ENCODE measurements around the gene KIF17. TPM values are rescaled to one million over a fixed set of nuclear protein-coding genes. Genes with fewer than 3 reads are reported as not detected.
A peak's percentile ranks its signal among the peaks of the same experiment; 100 is the strongest.

KIF17 gene
- not detected for total RNA-seq

DNA sequence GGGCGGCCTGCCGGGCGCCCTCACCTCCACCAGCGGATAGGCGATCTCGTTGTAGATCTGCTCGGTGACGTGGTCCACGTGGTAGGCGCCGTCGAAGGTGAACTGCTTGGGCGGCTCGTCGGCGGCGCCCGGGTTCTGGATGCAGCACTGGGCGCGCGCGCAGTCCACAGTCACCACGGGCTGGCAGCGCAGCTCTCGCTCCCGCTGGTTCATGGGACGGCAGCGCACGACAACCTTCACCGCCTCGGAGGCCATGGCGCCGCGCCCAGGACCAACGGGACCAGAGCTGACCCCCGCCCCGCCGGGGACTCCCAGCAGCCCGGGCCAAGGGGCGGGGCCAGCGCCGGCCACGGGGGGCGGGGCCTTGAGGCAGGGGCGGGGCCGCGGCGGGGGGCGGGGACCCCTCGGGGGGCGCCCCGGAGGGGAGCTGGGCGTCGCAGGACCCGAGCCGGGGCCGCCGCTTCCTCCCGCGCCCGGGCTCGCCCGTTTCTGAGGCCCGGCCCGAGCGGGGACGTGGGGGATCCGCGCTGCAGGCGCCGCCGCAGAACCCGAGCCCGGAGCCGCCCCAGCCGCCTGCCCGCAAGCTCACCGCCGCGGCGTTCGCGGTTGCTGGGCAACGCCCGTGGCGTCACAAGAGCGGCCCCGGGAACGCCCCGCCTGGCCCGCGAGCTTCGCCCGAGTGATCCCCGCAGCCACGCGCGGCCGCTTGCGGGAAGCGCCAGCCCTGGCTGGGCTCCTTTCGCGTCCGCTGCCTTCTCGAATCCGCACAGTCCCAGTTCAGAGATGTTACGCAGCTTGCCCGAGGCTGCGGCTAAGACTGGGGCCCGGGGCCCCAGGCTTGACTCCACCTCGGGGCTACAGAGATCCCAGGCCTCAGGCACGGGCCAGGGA is at the start of gene KIF17:
Gene KIF17 (minus strand): TSS at position 556 of the 891 bp plus-strand sequence. CDS start 301 bp downstream, at position 255.
- no peaks in the 10 kb centered on the region for H3K36me3 Mint-ChIP-seq (ENCODE audit: low read depth)
- POLR2A ChIA-PET, result interaction anchor here (0.8 to 1.2 kb wide), 2 partner anchors 19 to 69 kb away, joined by 3 to 5 read pairs; partner anchors contain the start of gene HP1BP3
- H3K27ac Mint-ChIP-seq, result no peak within 1 kb of the TSS
- no peaks in the 10 kb centered on the region for H3K9me3 Mint-ChIP-seq
- CTCF ChIA-PET, result interaction anchor here (0.7 to 1.0 kb wide), 2 partner anchors 21 to 477 kb away, joined by 3 to 4 read pairs; no protein-coding TSS in a partner anchor
- H3K4me3 Mint-ChIP-seq, result peak within 1 kb of the TSS; percentile 51
- H3K27me3 Mint-ChIP-seq, result peaks cover 44% of the 10 kb centered on the region
- peaks cover 16% of the 10 kb centered on the region for H3K4me1 Mint-ChIP-seq
- peak; percentile 72 for DNase-seq

DNA sequence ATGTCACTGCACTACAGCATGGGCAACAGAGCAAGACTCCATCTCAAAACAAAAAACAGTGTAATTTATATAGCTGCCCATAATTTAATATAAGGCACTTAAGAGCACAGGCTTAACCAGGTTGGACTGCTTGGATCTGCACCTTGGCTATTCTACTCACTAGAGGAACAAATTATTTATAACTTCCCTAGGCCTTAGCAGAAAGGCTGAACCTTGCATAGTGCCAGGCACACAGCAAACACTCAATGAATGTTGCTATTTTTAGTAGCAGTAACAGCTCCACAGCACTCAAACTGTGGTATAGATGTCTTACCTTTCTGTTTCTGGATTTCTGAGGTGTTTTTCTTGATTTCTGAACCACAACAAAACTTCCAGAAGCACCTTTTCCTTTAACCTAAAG is 49.5 kb upstream of the KIF17 start:
- Mint-ChIP-seq H3K9me3 (no peaks in the 10 kb centered on the region), H3K4me1 (no peaks in the 10 kb centered on the region), H3K27me3 (no peaks in the 10 kb centered on the region), H3K27ac (no peak overlapping the region), H3K36me3 (ENCODE audit: low read depth) (peaks cover 66% of the 10 kb centered on the region), H3K4me3 (no peak overlapping the region)
- POLR2A ChIA-PET, result interaction anchor here (0.9 to 3.4 kb wide), 2 partner anchors 18 to 20 kb away, joined by 3 to 18 read pairs; partner anchors contain the start of gene HP1BP3
- no peak for DNase-seq
- CTCF ChIA-PET, result interaction anchor here (0.6 to 1.5 kb wide), 2 partner anchors 16 to 70 kb away, joined by 3 to 5 read pairs; no protein-coding TSS in a partner anchor

DNA sequence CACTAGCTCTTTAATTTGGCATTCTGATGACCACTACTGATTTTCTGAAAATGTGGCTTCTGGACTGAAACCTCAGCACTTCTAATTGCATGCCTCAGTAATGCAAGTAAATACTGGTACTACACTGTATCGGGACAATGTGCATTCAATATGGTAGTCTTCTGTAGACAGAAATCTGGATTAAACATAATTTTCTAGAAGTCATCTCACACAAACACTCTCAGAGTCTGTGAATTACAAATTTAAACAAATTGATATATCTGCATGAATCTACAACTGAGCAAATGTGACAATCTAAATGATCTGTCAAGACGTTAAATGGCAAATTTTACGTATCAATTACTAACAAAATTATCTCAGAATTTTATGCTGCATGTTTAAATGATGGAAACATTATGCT is 45.6 kb upstream of the KIF17 start:
- Mint-ChIP-seq H3K4me1 (no peaks in the 10 kb centered on the region), H3K4me3 (no peak overlapping the region), H3K36me3 (ENCODE audit: low read depth) (peaks cover 69% of the 10 kb centered on the region), H3K27me3 (no peaks in the 10 kb centered on the region), H3K27ac (no peak overlapping the region), H3K9me3 (no peaks in the 10 kb centered on the region)
- POLR2A ChIA-PET, result interaction anchor here (1.4 kb wide), 1 partner anchor 23 kb away, joined by 4 read pairs; no protein-coding TSS in a partner anchor
- CTCF ChIA-PET, result interaction anchor here (0.6 to 0.8 kb wide), 2 partner anchors 35 to 432 kb away, joined by 3 read pairs; no protein-coding TSS in a partner anchor
- DNase-seq, result no peak

DNA sequence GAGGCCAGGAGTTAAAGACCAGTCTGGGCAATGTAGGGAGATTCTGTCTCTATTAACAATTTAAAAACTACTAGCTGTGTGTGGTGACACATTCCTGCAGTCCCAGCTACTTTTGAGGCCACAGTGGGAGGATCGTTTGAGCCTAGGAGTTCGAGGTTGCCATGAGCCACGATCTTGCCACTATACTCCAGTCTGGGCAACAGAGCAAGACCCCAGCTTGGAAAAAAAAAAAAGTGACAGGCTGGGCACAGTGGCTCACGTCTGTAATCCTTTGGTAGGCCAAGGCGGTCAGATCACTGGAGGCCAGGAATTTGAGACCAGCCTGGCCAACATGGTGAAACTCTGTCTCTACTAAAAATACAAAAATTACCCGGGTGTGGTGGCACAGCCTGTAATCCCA is 42.5 kb upstream of the KIF17 start:
- no peaks in the 10 kb centered on the region for H3K27me3 Mint-ChIP-seq

DNA sequence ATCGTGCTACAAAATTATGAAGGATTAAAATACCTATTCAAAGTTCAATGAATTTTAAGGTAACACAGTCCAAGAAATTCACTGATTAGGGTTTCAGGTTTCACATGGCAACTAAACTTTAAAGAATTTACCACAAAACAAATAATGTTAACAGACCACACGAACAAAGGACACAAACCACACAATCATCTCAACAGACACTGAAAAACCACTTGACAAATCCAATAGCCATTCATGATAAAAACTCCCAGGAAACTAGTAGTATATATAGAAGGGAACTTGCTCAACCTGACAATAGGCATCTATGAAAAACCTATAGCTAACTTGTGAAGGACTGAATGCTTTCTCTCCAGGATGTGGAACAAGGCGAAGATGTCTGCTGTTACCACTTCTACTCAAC is 35.8 kb upstream of the KIF17 start:
- Mint-ChIP-seq H3K9me3 (no peaks in the 10 kb centered on the region), H3K36me3 (ENCODE audit: low read depth) (peaks cover 52% of the 10 kb centered on the region), H3K27ac (no peak overlapping the region), H3K27me3 (no peaks in the 10 kb centered on the region), H3K4me1 (no peaks in the 10 kb centered on the region), H3K4me3 (no peak overlapping the region)
- DNase-seq, result no peak
- POLR2A ChIA-PET, result no interaction called here
- CTCF ChIA-PET, result no interaction called here

More for the DNA sequence above, 42.5 kb upstream of the KIF17 start:
- CTCF ChIA-PET, result interaction anchor here (0.7 kb wide), 1 partner anchor 1531 kb away, joined by 4 read pairs; no protein-coding TSS in a partner anchor
- Mint-ChIP-seq H3K4me3 (no peak overlapping the region), H3K36me3 (ENCODE audit: low read depth) (peaks cover 75% of the 10 kb centered on the region), H3K9me3 (no peaks in the 10 kb centered on the region), H3K4me1 (no peaks in the 10 kb centered on the region), H3K27ac (no peak overlapping the region)
- no peak for DNase-seq
- POLR2A ChIA-PET, result interaction anchor here (1.0 kb wide), 1 partner anchor 11 kb away, joined by 3 read pairs; no protein-coding TSS in a partner anchor

DNA sequence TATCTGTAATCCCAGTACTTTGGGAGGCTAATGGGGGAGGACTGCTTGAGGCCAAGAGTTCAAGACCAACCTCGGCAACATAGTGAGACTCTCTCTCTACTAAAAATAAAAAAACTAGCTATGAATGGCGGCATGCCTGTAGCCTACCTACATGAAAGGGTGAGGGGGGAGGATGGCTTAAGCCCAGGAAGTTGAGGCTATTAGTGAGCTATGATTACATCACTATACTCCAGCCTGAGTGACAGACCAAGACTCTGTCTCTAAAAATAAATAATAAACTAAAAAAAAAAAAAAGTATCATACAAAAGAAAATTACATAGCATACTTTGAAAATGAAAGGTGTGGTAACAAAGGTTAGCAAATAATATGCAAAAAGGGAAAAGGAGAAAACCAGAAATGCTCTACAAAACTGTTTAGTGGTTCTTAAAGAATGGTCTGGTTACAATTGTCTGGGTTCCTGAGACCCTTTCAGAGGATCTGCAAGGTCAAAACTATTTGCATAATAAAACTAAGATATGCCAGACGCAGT is 33.7 kb upstream of the KIF17 start:
- Mint-ChIP-seq H3K27me3 (no peaks in the 10 kb centered on the region), H3K9me3 (no peaks in the 10 kb centered on the region), H3K4me3 (no peak overlapping the region), H3K36me3 (ENCODE audit: low read depth) (peaks cover 54% of the 10 kb centered on the region), H3K27ac (no peak overlapping the region), H3K4me1 (no peaks in the 10 kb centered on the region)
- ChIA-PET CTCF (interaction anchor here (0.8 kb wide), 1 partner anchor 16 kb away, joined by 3 read pairs; no protein-coding TSS in a partner anchor), POLR2A (interaction anchor here (0.9 to 1.6 kb wide), 2 partner anchors 9 to 14 kb away, joined by 3 to 5 read pairs; no protein-coding TSS in a partner anchor)
- DNase-seq, result no peak

DNA sequence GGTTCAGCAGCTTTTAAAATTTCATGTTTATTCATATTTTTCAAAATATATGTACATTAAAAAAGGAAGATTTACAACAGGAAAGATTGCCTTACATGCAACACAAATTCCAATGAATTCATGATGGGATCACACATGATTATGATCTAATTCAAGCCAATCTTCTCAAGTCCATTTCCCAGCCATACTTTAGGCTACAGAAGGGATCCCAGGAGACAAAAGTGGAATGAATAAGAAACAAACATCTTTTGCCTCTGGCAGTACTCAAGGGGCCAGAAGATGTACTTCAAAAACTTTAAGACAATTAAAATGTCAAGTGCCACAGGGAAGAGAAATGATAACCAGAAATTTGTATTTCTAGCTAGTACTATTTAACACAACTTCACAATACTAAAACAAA is 24.9 kb upstream of the KIF17 start:
- no peak overlapping the region for H3K27ac Mint-ChIP-seq
- CTCF ChIA-PET, result interaction anchor here (1.3 kb wide), 1 partner anchor 46 kb away, joined by 3 read pairs; no protein-coding TSS in a partner anchor
- H3K27me3 Mint-ChIP-seq, result no peaks in the 10 kb centered on the region
- no peak overlapping the region for H3K4me3 Mint-ChIP-seq
- peaks cover 66% of the 10 kb centered on the region for H3K36me3 Mint-ChIP-seq (ENCODE audit: low read depth)
- DNase-seq, result no peak
- no peaks in the 10 kb centered on the region for H3K4me1 Mint-ChIP-seq
- POLR2A ChIA-PET, result interaction anchor here (1.1 to 2.1 kb wide), 2 partner anchors 8 to 28 kb away, joined by 3 to 5 read pairs; no protein-coding TSS in a partner anchor
- H3K9me3 Mint-ChIP-seq, result no peaks in the 10 kb centered on the region

DNA sequence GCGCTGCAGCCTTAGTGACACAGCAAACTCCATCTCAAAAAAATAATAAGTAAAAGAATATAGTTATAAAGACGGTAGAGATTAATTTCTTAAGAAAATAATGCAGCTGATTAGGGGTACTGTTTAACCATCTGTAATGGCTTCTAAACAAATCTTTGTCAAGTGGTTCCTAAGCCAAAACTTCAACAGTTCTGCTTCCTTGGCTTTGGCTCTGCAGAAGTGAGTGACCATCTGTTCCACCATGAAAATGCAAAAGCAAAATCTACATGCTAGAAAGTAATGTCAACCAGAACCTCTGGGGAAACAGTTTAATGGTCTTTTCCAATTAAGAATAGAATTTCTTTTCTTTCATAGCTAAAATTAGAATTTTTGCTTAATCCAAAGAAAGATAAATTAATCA is 23.0 kb upstream of the KIF17 start:
- Mint-ChIP-seq H3K36me3 (ENCODE audit: low read depth) (peaks cover 60% of the 10 kb centered on the region), H3K27ac (no peak overlapping the region), H3K4me3 (no peak overlapping the region), H3K27me3 (no peaks in the 10 kb centered on the region), H3K4me1 (no peaks in the 10 kb centered on the region), H3K9me3 (no peaks in the 10 kb centered on the region)
- ChIA-PET CTCF (no interaction called here), POLR2A (interaction anchor here (2.1 kb wide), 1 partner anchor 30 kb away, joined by 5 read pairs; no protein-coding TSS in a partner anchor)
- DNase-seq, result no peak

DNA sequence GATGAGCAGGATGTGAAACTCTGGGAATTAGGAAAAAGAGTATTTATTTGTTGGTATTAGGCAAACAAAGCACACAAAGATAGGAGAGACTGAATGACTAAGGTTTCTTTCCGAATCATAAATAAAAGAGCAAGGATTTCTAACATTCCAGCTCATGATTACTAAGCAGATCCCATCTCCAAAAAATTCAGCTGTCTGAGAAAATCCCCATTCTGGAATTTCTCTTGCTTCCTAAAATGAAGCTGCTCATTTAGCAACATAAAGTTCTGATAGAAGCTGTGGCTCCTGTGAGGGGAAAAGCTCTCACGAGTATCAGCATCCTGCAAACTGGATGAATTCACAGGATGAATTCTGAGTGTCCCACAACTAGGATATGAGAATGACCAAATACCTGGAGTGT is 21.4 kb upstream of the KIF17 start:
- Mint-ChIP-seq H3K27me3 (no peaks in the 10 kb centered on the region), H3K9me3 (no peaks in the 10 kb centered on the region), H3K4me1 (no peaks in the 10 kb centered on the region), H3K27ac (no peak overlapping the region), H3K4me3 (no peak overlapping the region), H3K36me3 (ENCODE audit: low read depth) (peaks cover 48% of the 10 kb centered on the region)
- no peak for DNase-seq
- ChIA-PET CTCF (no interaction called here), POLR2A (interaction anchor here (0.6 kb wide), 1 partner anchor 887 kb away, joined by 3 read pairs; no protein-coding TSS in a partner anchor)

DNA sequence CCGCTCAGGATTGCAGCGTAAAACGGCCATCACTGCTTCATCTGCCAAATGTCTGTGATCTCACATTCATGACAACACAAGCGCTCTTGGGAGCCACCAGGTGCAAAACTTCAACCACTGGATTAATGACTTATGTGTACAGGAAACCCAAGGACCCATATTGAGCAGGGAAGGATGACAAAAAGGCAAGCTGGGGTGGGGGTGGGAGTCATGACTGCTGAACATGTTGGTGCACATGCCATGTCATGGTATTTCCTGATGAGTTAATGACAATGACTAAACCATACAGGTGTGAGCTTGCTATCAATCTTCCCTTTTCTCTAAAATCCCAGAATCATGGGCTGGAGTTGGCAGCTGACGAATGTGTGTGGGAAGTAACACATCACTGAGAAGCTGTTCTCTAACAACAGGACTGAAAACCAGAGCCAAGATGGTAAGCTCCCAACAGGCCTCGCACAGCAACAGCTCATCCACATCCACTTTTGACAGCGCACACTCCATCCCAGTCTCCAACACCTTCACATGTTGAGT is 17.8 kb upstream of the KIF17 start:
- Mint-ChIP-seq H3K27ac (no peak overlapping the region), H3K9me3 (no peaks in the 10 kb centered on the region), H3K36me3 (ENCODE audit: low read depth) (peaks cover 27% of the 10 kb centered on the region), H3K4me1 (peaks cover 16% of the 10 kb centered on the region), H3K27me3 (peaks cover 21% of the 10 kb centered on the region), H3K4me3 (no peak overlapping the region)
- no peak for DNase-seq
- POLR2A ChIA-PET, result no interaction called here
- CTCF ChIA-PET, result no interaction called here

DNA sequence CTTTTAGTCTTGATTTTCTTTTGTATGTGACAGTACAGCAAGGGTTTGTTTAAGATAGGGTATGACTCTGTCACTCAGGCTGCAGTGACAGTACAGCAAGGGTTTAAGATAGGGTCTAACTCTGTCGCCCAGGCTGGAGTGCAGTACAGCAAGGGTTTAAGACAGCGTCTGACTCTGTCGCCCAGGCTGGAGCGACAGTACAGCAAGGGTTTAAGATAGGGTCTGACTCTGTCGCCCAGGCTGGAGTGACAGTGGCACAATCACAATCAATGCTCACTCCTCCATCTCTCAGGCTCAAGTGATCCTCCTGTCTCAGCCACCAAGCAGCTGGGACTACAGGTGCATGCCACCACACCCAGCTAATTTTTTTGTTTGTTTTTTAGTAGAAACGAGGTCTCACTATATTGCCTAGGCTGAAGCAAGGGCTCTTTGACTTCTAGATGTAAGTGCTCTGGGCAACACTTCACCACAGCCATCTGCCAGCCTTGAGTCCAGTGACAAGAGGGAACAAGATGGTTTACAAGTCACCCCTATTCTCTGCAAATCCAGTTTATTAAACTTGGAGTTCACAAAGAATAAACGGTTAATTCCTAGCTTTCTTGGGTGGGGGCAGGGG is 15.7 kb upstream of the KIF17 start:
- H3K4me3 Mint-ChIP-seq, result peak overlapping the region; percentile 75
- H3K4me1 Mint-ChIP-seq, result peaks cover 19% of the 10 kb centered on the region
- CTCF ChIA-PET, result interaction anchor here (1.4 kb wide), 1 partner anchor 37 kb away, joined by 5 read pairs; no protein-coding TSS in a partner anchor
- H3K27ac Mint-ChIP-seq, result no peak overlapping the region
- H3K36me3 Mint-ChIP-seq (ENCODE audit: low read depth), result peaks cover 21% of the 10 kb centered on the region
- peaks cover 37% of the 10 kb centered on the region for H3K27me3 Mint-ChIP-seq
- H3K9me3 Mint-ChIP-seq, result no peaks in the 10 kb centered on the region
- POLR2A ChIA-PET, result interaction anchor here (1.6 kb wide), 1 partner anchor 54 kb away, joined by 7 read pairs; the partner anchor contains the start of gene HP1BP3
- no peak for DNase-seq

DNA sequence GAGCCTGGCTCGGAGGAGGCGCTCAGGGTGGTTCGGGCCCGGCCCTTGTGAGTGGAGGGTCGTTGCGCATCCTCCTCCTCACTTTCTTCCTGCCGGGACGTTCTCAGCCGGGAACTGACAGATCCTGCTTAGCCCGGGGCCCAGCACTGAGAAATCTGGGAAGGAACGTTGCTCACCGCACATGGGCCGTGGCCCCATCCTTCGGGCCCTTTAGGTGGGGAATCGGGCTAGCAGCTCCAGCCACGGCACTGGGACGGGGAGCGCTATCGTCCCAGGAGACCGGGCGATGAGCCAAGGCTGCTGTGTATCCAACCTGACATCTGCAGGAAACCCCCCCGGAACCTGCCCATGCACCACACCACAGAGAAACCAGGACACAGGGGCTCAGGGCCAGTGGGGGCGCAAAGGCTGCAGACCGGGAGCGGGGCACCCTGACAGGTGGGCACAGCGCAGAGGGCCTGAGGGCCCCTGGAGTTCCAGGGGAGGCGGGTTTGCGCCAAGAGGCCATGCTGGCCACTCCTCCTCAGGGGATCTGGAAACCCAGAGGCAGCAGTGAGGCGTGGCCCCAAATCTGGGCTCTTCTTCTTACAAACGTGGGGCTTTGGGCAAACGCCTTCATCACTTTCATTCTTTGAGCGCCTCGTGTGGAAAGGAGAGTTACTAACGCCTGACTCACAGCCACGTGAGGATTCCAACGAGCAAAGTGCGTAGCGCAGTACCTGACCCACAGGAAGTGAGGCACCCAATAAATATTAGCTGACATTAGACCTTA is 15.0 kb upstream of the KIF17 start, which contains the start of gene SH2D5:
Gene SH2D5 (minus strand): TSS at position 116 of the 772 bp plus-strand sequence. CDS start 4,659 bp downstream, outside the sequence.
- peaks cover 19% of the 10 kb centered on the region for H3K4me1 Mint-ChIP-seq
- DNase-seq, result peak; percentile 76
- ChIA-PET POLR2A (interaction anchor here (0.6 kb wide), 1 partner anchor 54 kb away, joined by 3 read pairs; no protein-coding TSS in a partner anchor), CTCF (interaction anchor here (1.1 to 2.7 kb wide), 2 partner anchors 36 to 463 kb away, joined by 4 to 9 read pairs; no protein-coding TSS in a partner anchor)
- peaks cover 14% of the 10 kb centered on the region for H3K36me3 Mint-ChIP-seq (ENCODE audit: low read depth)
- H3K27ac Mint-ChIP-seq, result no peak within 1 kb of the TSS
- peak within 1 kb of the TSS; percentile 75 for H3K4me3 Mint-ChIP-seq
- no peaks in the 10 kb centered on the region for H3K9me3 Mint-ChIP-seq
- peaks cover 41% of the 10 kb centered on the region for H3K27me3 Mint-ChIP-seq
